ENCODE data around the gene GTPBP8. TPM values are rescaled to one million over a fixed set of nuclear protein-coding genes. Genes with fewer than 3 reads are reported as not detected.

Gene GTPBP8
- total RNA-seq, 2 donors from 2014 or later, result 16.4 to 25.0 TPM

DNA sequence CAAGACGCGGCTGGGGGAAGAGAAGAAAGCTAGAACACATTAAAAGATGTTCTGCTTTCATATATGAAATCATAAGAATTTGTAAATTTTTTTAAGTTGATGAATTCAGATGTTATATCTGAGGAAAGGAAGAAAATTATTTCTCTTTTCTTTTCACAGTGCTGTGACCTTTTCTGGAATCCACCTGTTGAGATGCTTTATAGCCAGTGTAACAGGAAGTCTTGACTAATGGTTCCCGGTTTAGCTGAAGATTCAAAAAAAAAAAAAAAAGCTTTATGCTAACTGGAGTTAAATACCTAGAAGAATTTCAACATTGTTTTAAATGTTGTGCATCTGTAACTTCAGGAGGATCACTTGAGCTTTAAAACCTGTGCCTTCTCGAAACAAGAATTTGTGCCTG is 9.9 kb downstream of the GTPBP8 start:
- Histone ChIP-seq H3K27ac (no peak overlapping the region), H3K4me1 (no peaks in the 10 kb centered on the region), H3K4me3 (no peak overlapping the region), H3K27me3 (no peaks in the 10 kb centered on the region), H3K9me3 (no peaks in the 10 kb centered on the region), H3K36me3 (peaks cover 57% of the 10 kb centered on the region)
- TF ChIP-seq, protein P1, sequence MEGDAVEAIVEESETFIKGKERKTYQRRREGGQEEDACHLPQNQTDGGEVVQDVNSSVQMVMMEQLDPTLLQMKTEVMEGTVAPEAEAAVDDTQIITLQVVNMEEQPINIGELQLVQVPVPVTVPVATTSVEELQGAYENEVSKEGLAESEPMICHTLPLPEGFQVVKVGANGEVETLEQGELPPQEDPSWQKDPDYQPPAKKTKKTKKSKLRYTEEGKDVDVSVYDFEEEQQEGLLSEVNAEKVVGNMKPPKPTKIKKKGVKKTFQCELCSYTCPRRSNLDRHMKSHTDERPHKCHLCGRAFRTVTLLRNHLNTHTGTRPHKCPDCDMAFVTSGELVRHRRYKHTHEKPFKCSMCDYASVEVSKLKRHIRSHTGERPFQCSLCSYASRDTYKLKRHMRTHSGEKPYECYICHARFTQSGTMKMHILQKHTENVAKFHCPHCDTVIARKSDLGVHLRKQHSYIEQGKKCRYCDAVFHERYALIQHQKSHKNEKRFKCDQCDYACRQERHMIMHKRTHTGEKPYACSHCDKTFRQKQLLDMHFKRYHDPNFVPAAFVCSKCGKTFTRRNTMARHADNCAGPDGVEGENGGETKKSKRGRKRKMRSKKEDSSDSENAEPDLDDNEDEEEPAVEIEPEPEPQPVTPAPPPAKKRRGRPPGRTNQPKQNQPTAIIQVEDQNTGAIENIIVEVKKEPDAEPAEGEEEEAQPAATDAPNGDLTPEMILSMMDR (IDR thresholded peaks at IDR 0.05), result no peak
- no peak for DNase-seq (ENCODE audit: low spot score)

DNA sequence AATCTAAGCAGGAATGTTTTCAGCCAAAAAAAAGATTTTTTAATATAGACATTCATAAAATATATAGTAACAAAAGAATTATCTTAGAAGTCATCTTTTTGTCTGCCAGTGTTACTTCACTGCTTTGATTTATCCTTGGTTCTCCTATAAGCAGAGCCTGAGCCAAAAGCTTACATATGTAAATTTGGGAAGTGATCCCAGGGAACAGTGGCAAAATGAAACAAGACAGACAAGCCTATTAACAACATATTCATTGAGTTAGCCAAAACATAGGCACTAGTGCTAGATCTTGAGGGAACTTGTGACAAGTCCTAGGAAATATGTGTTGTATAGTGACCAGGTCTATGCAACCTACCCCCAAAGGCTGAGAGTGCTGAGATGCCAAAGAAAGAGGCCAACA is 11.3 kb downstream of the GTPBP8 start:
- no peak overlapping the region for H3K4me3 ChIP-seq
- DNase-seq (ENCODE audit: low spot score), result no peak
- H3K4me1 ChIP-seq, result no peaks in the 10 kb centered on the region
- no peaks in the 10 kb centered on the region for H3K27me3 ChIP-seq
- peaks cover 69% of the 10 kb centered on the region for H3K36me3 ChIP-seq
- no peak overlapping the region for H3K27ac ChIP-seq
- no peaks in the 10 kb centered on the region for H3K9me3 ChIP-seq
- TF ChIP-seq, protein P1 (IDR thresholded peaks at IDR 0.05), result no peak

DNA sequence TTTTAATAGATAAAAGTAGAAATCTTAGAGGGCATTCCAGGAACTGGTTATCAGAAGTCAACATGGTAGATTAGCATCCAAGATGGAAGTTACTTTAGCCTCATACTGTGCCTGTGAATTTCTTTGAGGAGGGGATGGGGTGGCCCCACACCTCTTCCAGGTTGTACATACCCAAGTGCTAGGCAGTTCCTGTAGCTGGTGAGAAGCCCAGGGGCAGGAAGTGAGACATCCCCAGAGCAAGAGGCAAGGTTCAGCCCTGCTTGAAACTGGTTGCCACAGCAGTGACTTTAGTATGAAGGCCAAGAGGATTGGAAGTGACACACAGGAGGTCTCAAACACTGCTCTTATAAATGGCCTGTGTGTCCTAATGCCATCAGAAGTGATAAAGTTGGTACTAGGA is 11.9 kb downstream of the GTPBP8 start:
- no peak overlapping the region for H3K4me3 ChIP-seq
- no peak overlapping the region for H3K27ac ChIP-seq
- peaks cover 76% of the 10 kb centered on the region for H3K36me3 ChIP-seq
- DNase-seq (ENCODE audit: low spot score), result no peak
- no peaks in the 10 kb centered on the region for H3K4me1 ChIP-seq
- TF ChIP-seq, protein P1 (IDR thresholded peaks at IDR 0.05), result no peak
- no peaks in the 10 kb centered on the region for H3K27me3 ChIP-seq
- H3K9me3 ChIP-seq, result no peaks in the 10 kb centered on the region

DNA sequence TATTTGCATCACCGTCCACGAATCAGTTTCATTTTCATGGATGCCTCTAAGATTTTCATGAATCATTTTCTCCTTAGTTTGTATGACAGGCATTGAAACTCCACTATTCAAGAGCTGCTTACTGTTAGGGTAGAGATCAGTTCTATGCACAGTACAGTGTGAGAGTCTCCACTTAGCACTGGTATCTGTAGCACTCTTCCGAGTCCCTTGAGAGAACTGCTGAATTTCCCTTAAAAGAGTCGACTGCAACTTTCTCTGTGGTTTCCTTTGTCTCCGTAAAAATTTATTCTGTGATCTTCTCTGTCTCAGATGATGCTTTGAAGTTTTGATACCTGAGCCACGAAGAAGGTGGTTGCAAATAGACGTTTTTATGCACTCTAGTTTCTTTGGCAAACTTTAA is 14.8 kb downstream of the GTPBP8 start:
- Histone ChIP-seq H3K4me1 (no peaks in the 10 kb centered on the region), H3K27ac (no peak overlapping the region), H3K36me3 (peaks cover 82% of the 10 kb centered on the region), H3K27me3 (no peaks in the 10 kb centered on the region), H3K9me3 (no peaks in the 10 kb centered on the region), H3K4me3 (no peak overlapping the region)
- no peak for DNase-seq (ENCODE audit: low spot score)
- TF ChIP-seq, protein P1 (IDR thresholded peaks at IDR 0.05), result no peak

DNA sequence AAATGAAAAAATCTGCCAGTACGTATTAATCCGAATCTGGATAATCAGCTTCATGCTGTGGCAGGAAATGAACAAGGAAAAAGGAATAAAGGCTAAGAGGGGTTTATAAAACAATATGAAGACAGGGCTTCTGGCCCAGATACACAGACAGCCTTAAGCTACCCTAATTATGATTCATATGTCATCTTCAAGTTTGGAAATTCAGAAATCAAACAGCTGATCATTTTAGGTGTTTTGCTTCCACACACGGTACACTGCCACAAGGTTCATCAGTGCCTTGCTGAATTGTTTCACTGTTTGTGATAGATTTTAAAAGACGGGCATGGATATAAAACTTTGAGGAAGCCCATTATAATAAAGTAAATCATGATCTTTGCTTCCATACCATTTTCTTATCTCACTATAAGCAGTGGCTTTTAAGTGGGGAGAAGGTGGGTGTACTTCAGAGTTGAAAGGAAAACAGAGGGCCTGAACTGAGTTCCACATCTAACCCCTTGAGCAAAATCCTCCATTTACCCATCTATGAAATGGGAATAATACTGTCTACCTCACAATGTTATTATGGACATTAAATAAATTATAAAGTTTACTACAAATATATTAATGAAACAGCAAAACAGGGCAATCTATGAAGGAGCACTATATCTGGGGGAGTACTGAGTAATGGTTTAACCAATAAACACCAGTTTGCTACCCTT is 15.7 kb downstream of the GTPBP8 start:
- Histone ChIP-seq H3K27ac (no peak overlapping the region), H3K9me3 (no peaks in the 10 kb centered on the region), H3K4me3 (no peak overlapping the region), H3K4me1 (no peaks in the 10 kb centered on the region), H3K36me3 (peaks cover 80% of the 10 kb centered on the region), H3K27me3 (no peaks in the 10 kb centered on the region)
- no peak for DNase-seq (ENCODE audit: low spot score)
- TF ChIP-seq, protein P1 (IDR thresholded peaks at IDR 0.05), result no peak

DNA sequence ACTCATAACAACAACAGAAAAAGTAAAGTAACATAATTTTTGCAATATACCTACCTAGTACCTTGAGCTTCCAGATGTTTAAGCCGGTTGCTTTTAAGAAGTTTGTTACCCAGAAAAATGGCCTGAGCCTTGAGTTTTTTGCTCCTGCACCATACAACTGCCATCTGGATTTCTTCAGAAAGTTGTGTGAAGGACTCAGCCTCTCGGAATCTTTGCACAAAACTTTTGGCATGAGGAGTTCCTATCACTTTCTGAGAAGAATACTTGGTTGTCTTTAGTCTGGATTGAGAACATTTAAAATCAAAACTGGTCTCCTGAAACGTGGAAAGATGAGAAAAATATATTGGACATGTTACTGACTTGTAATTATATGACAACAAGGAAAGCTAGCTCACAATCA is 17.3 kb downstream of the GTPBP8 start:
- Histone ChIP-seq H3K4me3 (no peak overlapping the region), H3K9me3 (no peaks in the 10 kb centered on the region), H3K4me1 (no peaks in the 10 kb centered on the region), H3K36me3 (peaks cover 71% of the 10 kb centered on the region), H3K27me3 (no peaks in the 10 kb centered on the region), H3K27ac (no peak overlapping the region)
- DNase-seq (ENCODE audit: low spot score), result no peak
- TF ChIP-seq, protein P1 (IDR thresholded peaks at IDR 0.05), result no peak
